HG03064 (cell line): ENCODE results near the gene NXPE3.

Experiments
- ATAC-seq: cut with Tn5 transposase; IDR thresholded peaks from one replicate; pipeline ENCODE4 v1.9.1; 2021; ENCODE audit warnings: low read depth; ENCODE audit not compliant: unreplicated experiment

Gene NXPE3

DNA sequence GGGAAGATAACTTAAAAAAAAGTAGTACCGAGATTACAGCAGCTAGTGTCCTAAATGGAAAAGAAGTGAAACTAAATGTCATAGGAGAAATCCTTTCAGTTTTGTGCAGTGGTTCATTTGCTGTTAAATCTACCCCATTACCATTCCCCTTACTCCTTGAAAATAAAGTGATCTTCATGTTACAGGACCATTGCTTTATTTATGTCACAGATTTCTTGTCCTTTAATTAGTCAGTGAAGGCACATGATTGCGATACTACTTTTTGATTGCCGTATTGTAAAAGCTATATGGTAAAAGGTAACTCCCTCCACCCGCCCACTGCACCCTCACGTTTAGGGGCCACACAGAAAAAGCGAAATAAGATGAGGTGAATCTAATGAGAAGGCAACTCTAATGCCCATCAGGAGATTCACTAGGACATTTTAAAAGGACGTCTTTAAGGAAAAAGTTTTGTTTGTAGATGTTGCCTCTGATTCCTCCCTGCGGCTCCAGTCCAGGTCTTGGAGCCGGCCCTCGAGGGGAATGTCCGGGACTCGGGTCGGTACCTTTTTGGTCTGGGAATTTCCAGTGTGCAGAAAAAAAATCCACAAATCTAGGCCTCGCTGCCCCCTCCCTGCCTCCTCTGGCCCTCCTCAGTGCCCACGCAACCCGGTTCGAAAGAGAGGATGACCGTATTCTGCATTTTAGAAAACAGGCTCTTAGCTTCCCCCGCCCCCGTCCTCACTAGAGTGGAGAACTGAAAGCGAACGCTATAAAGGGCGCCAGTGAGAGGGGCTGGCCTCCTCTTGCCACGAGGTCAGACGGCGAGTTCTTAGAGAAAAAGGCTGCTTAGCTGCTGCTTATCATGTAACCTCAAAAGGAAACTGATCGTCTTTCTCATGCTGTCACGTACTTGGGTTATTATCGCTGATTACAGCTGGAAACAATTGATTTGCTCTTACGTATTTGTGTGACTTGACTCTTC, 48.5 kb downstream of the NXPE3 start:
- ATAC-seq, result peak; percentile 71

DNA sequence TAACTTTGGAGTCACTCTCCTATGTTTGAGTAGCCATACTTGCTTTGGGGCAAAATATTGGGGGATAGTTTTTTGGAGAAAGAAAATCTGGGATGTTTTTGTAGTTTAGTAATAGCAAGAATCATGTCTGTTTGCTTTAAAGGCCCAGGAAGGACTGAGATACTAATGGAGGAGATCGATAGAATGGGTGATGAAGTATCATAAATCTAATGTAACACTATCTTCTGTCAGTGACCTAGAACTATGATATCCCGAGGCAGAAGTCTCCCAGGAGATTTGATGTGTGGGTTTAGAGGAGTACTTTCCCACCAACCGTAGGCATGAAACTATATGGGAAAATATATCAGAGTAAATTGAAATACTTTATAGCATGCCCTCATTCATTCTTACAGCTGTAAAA, 49.3 kb downstream of the NXPE3 start:
- no peak for ATAC-seq

DNA sequence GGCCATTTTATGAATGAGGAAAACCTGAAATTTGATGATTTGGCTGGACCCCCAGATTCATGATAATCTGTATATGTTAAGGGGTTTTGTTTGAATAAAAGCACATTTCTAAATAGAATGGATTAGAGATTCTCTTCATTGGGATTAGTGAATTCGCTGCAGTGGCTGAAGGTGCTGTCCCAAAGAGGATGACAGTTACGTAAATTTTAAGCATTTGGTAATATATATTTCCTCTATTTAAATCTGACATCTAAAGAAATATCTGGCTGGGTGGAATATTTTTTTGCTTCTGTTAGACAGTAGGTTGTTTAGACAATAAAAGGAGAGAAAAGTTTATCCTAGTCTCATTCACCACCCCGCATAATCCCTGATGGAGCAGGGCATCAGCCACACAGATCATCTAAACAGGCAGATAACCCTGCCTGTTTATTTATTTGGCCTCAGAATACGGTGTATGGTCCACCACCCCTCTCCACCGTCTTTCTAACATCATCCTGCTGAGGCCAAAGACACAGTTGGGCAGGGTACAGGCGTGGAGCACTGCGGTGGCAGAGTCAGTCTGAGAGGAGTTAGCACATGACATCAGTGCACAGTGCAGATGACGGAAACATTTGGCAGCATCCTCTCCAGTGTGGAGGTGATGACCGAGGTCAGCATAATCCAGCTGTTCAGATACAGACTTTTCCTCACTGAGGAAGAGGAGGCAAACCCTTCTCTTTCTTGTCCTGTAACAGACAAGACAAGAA, 49.9 kb downstream of the NXPE3 start:
- ATAC-seq, result peak; percentile 45

DNA sequence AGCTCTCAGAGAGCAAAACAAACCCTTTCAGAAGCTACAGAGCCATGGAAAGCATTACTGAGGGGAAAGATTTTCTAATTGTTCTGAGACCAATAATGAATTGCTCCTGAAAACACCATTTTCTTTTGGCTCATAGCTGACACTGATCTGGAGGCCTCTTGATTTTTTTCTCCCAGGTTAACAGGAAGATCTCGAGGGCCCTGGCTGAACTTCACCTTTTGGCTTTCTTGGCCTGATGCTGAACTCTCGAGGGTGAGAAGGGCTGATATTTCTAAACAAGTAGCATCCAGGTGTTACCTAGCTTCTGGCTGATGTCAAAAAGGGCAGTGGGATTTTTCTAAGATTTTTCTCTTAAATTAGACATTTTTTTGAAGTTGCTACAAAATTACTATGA, 50.4 kb downstream of the NXPE3 start:
- ATAC-seq, result no peak

GRCh38 chr3:101829874-101830273, 50.9 kb downstream of the NXPE3 start:
- no peak for ATAC-seq

- ATAC-seq, result no peak
Observed at GRCh38 chr3:101833446-101833974, 54.5 kb downstream of the NXPE3 start.

GRCh38 chr3:101835676-101836075, 56.7 kb downstream of the NXPE3 start:
- ATAC-seq, result no peak

DNA sequence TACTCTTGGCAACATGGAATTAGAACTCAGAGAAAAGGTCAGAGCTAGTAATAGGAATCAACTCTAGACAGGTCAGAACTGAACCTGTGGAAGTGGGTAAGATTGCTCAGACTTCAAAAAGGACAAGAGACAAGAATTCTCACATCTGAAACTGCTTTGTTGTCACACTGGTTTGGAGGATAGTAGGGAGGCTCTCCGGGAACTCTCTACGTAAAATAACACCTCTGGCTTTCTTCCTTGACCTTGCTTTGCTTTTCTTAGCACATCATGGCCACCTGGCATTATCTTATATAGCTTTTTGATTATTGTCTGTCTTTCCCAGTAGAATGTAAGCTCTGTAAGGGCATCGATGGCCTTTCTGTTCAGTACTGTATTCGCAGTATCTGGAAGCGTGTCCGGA, 57.1 kb downstream of the NXPE3 start:
- no peak for ATAC-seq

DNA sequence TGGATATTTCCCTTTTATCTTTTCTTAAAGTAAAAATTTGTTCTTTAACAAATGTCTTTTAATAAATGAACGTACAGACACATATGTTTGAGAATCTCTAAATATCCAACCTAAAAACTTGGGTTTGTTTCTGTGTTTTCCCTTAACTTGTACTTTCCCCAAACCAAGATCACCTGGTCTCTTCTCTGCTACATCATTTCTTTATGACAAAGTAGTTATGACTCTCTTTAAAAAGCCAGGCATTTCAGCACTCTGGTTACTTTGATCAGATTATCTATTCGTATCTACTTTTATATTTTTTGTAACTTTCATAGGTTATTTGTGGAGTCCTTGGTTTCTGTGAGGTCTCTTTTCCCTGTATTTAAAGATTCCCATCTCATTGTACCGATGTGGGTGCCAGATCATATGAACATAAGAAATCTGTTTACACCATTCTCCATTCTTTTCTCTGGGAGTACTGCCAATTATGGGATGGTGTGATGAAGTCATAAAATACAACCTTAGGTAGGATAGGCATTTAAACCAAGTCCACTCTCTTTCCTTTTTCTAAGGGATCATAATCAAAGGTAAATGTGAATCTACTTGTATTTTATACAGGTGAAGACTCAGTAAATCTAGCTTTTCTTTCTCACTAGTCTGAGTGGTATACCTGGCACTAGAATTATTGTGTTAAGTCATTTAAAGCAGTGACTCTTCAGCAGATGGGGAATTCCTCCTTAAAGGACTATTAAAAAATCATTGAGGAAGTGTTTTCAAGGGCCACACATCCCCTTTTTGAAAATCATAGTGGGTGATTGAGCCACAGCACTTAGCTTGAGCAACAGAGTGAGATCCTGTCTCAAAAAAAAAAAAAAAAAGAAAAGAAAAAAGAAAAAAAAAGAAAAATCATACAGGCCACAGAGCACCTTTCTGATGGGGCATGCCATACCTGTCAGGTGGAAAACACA, 57.9 kb downstream of the NXPE3 start:
- ATAC-seq, result no peak

- ATAC-seq, result no peak
Observed at GRCh38 chr3:101838691-101839090, 59.7 kb downstream of the NXPE3 start.

DNA sequence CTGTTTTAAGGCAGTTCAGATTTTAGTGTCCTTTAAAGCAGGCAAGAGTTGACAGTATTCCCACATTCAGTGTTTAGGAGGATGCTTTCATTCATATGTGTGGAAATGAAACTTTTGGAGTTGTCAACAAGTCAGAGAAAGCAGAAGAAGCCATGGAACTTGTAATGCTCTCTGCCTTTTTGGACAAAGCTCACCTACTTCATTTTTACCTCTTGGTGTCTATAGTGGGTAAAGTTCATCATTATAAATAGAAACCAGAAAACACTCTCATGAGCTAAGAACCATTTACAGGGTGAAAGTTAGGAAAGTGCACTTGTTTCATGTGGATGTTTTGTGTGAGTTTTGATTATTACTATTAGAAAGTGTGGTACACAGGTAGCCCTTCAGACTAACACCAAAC, 61.1 kb downstream of the NXPE3 start:
- ATAC-seq, result no peak

DNA sequence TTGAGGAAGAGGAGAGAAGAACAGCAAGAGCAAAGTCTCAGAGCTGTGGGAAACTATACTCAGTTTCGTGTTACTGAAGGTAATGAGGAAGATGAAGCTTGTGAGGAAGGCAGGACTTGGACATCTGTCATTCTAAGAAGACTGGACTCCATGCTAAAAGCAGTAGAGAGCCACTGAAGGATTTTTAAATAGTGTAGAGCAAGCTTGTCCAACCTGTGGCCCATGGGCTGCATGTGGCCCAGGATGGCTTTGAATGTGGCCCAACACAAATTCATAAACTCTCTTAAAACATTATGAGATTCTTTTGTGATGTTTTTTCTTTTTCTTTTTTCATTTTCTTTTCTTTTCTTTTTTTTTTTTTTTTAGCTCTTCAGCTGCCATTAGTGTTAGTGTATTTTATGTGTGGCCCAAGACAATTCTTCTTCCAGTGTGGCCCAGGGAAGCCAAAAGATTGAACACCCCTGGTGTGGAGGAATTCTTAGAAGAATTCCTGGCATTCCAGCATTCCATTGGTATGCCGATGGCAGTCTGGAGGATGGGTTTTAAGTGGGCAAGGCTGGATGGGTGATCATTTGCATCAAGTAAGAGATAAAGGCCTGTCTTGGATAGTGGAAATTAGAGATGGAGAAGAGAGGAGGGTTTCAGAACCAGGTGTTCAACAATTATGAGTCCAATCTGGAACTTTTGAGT, 63.4 kb downstream of the NXPE3 start:
- no peak for ATAC-seq

DNA sequence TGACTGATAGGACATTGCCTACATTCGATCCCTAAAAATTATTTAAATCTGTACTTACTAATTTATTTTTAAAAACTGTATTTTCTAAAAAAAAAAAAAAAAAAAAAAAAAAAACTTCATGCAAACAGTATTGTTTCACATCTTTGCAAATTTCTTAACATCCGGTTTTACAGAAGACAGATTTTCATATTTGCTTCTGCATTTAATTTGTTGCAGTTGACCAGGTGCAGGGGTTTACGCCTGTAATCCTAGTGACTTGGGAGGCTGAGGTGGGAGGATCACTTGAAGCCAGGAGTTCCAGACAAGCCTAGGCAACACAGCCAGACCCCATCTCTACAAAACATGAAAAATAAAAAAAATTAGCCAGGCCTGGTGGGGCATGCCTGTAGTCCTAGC, 63.9 kb downstream of the NXPE3 start:
- ATAC-seq, result no peak

GRCh38 chr3:101845425-101845824, 66.4 kb downstream of the NXPE3 start:
- no peak for ATAC-seq

- ATAC-seq, result no peak
Observed at GRCh38 chr3:101846709-101847108, 67.7 kb downstream of the NXPE3 start.

GRCh38 chr3:101847328-101847727, 68.3 kb downstream of the NXPE3 start:
- no peak for ATAC-seq

DNA sequence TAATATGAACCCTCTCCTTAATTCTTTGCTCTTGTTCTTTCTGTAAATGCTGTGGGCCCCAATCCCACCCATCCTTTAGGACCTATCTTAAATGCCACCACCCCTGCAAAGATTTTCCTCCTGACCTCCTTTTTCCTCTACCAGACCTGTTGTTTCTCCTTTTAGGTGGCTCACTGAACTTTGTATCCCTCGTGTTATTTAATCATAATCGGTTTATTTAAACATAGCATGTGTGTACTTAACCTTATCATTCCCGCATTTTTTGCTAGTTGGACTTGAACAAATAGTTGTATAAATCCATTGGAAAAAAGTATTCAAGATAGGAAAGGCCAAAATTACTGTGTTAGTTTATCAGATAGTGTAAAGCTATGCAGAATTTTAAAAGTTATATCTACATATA, 69.3 kb downstream of the NXPE3 start:
- no peak for ATAC-seq

DNA sequence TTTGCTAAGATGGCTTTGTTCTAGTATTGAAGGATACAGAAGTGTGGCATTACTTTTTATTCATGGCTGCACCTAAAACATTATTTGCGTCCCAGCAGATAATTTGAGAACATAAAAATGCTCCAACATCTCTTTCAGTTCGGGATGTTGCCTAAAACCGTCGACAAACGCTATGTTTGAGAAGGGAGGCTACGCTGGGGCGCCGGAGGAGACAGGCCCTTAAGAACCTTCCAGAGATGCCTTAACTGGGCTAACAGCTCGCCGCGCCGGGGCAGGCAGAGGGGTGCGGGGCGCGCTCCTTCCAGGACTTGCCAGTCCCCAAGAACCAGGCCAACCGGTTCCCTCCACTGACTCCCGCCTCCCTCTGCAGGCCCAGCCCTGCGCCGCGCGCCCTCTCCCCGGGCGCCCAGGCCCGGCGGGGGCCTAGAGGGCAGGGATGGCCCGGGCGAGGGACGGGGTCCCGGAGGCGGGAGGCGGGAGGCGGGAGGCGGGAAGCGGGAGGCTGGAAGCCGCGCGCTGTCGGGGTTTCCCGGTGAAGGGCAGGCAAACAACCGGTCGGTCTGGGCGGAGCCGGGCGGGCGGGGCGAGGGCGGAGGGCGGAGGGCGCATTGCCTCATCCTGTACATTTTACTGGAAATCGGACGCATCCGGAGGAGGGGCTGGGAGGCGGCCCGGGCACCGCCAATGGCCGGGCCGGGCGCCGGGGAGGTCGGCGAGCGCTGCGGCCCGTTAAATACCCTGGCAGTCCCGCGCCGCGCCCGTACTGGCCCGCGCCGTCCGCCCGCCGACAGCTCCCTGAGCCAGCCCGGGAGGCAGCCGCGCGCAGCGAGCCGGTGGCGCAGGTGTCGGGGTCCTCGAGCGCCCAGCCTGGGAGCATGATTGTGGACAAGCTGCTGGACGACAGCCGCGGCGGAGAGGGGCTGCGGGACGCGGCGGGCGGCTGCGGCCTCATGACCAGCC, 70.0 kb downstream of the NXPE3 start, which contains the start of gene NFKBIZ:
Gene NFKBIZ (plus strand): TSS at position 761 of the 960 bp plus-strand sequence. CDS start 115 bp downstream, at position 876.
- peak; percentile 67 for ATAC-seq
